ENCODE results near the gene ARFGEF3.
"Not testable (repeated sequence)": the region's sequence is repeated elsewhere in the genome, so short reads cannot be mapped to it uniquely, and the experiment has no call there.

Gene ARFGEF3

DNA sequence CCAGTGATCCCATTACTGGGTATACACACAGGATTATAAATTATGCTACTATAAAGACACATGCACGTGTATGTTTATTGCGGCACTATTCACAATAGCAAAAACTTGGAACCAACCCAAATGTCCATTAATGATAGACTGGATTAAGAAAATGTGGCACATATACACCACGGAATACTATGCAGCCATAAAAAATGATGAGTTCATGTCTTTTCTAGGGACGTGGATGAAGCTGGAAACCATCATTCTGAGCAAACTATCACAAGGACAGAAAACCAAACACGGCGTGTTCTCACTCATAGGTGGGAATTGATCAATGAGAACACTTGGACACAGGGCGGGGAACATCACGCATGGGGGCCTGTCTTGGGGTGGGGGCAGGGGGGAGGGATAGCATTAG is 206.9 kb downstream of the ARFGEF3 start:
- H3K9me3 ChIP-seq (ENCODE audit: control insufficient read depth, insufficient read depth, low read depth, low read length); H3K36me3 ChIP-seq (ENCODE audit: control insufficient read depth in 2 of 2, insufficient read depth in 1 of 2, low read length in 2 of 2); H3K4me3 ChIP-seq (ENCODE audit: low read depth, low read length); POLR2A ChIA-PET; H3K27ac ChIP-seq (ENCODE audit: extremely low read depth, low read depth, low read length); H3K4me1 ChIP-seq (ENCODE audit: control insufficient read depth, insufficient read depth, low read length): not testable (repeated sequence)
- CTCF ChIA-PET = interaction anchor here (0.7 to 1.1 kb wide), 3 partner anchors 23 to 36 kb away, joined by 3 to 5 read pairs (median 4); no protein-coding TSS in a partner anchor
- TF ChIP-seq ZNF146 (tag by site-specific recombination; IDR thresholded peaks at IDR 0.05) = peak; percentile 85

- no peak overlapping the region for H3K4me3 ChIP-seq (ENCODE audit: low read depth, low read length)
- H3K27ac ChIP-seq (ENCODE audit: extremely low read depth, low read depth, low read length) = no peak overlapping the region
- no peaks in the 10 kb centered on the region for H3K36me3 ChIP-seq (ENCODE audit: control insufficient read depth in 2 of 2, insufficient read depth in 1 of 2, low read length in 2 of 2)
- TF ChIP-seq ZNF76 (tag by site-specific recombination; IDR thresholded peaks at IDR 0.05; ENCODE audit: borderline replicate concordance, low read depth) (no peak), SP2 (tag by site-specific recombination; IDR thresholded peaks at IDR 0.05) (no peak), ZNF48 (tag by site-specific recombination; IDR thresholded peaks at IDR 0.05) (no peak), ZNF202 (tag by site-specific recombination; IDR thresholded peaks at IDR 0.05; ENCODE audit: borderline replicate concordance) (no peak), ZNF138 (tag by site-specific recombination; IDR thresholded peaks at IDR 0.05; ENCODE audit: borderline replicate concordance) (no peak), ZBTB20 (tag by site-specific recombination; IDR thresholded peaks at IDR 0.05) (no peak), GLI4 (tag by site-specific recombination; IDR thresholded peaks at IDR 0.05) (no peak), SCRT2 (tag by site-specific recombination; IDR thresholded peaks at IDR 0.05) (no peak), ZNF26 (tag by site-specific recombination; IDR thresholded peaks at IDR 0.05) (no peak), TCF7L2 (IDR thresholded peaks at IDR 0.05; ENCODE audit: borderline replicate concordance, low read depth, low read length) (no peak), ZNF560 (tag by site-specific recombination; IDR thresholded peaks at IDR 0.05; ENCODE audit: borderline replicate concordance) (no peak), ZNF391 (tag by site-specific recombination; IDR thresholded peaks at IDR 0.05; ENCODE audit: borderline replicate concordance, low read depth) (no peak), ZNF610 (tag by site-specific recombination; IDR thresholded peaks at IDR 0.05; ENCODE audit: borderline replicate concordance) (no peak), KLF8 (tag by site-specific recombination; IDR thresholded peaks at IDR 0.05) (no peak), WT1 (tag by site-specific recombination; IDR thresholded peaks at IDR 0.05) (no peak), ZNF239 (tag by site-specific recombination; IDR thresholded peaks at IDR 0.05) (no peak)
- TF ChIP-seq, protein P1, sequence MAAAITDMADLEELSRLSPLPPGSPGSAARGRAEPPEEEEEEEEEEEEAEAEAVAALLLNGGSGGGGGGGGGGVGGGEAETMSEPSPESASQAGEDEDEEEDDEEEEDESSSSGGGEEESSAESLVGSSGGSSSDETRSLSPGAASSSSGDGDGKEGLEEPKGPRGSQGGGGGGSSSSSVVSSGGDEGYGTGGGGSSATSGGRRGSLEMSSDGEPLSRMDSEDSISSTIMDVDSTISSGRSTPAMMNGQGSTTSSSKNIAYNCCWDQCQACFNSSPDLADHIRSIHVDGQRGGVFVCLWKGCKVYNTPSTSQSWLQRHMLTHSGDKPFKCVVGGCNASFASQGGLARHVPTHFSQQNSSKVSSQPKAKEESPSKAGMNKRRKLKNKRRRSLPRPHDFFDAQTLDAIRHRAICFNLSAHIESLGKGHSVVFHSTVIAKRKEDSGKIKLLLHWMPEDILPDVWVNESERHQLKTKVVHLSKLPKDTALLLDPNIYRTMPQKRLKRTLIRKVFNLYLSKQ (tag by site-specific recombination; IDR thresholded peaks at IDR 0.05; ENCODE audit: borderline replicate concordance) = no peak
- TF ChIP-seq, protein P2, sequence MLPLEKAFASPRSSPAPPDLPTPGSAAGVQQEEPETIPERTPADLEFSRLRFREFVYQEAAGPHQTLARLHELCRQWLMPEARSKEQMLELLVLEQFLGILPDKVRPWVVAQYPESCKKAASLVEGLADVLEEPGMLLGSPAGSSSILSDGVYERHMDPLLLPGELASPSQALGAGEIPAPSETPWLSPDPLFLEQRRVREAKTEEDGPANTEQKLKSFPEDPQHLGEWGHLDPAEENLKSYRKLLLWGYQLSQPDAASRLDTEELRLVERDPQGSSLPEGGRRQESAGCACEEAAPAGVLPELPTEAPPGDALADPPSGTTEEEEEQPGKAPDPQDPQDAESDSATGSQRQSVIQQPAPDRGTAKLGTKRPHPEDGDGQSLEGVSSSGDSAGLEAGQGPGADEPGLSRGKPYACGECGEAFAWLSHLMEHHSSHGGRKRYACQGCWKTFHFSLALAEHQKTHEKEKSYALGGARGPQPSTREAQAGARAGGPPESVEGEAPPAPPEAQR (tag by site-specific recombination; IDR thresholded peaks at IDR 0.05) = no peak
- CTCF ChIA-PET = interaction anchor here (0.5 to 1.2 kb wide), 4 partner anchors 10 to 426 kb away, joined by 3 read pairs; partner anchors contain the start of gene HEBP2
- H3K4me1 ChIP-seq (ENCODE audit: control insufficient read depth, insufficient read depth, low read length) = peaks cover 6% of the 10 kb centered on the region
- POLR2A ChIA-PET = interaction anchor here (0.7 kb wide), 1 partner anchor 52 kb away, joined by 5 read pairs; no protein-coding TSS in a partner anchor
- no peaks in the 10 kb centered on the region for H3K9me3 ChIP-seq (ENCODE audit: control insufficient read depth, insufficient read depth, low read depth, low read length)
Measured at GRCh38 chr6:138370631-138371451, 209.1 kb downstream of the ARFGEF3 start.
